ENCODE data around the gene TTLL13.

- TF ChIP-seq REST (IDR thresholded peaks at IDR 0.05; ENCODE audit: borderline replicate concordance), result no peak
- TF ChIP-seq CTCF (IDR thresholded peaks at IDR 0.05; ENCODE audit: poor library complexity, severe bottlenecking), result no peak
- TF ChIP-seq POLR2AphosphoS5 (IDR thresholded peaks at IDR 0.05), result no peak
- no peak for TF ChIP-seq TAF1 (IDR thresholded peaks at IDR 0.05; ENCODE audit: low read depth)
- TF ChIP-seq EZH2 (IDR thresholded peaks at IDR 0.05; ENCODE audit: borderline replicate concordance, insufficient read depth, low read length, poor library complexity, severe bottlenecking), result no peak
- TF ChIP-seq RAD21 (conservative IDR thresholded peaks at IDR 0.05), result no peak
These were observed 37.7 kb downstream of the TTLL13 start for GRCh38 chr15:90287101-90287500.
